Esophagus squamous epithelium (tissue), 4 donors: ENCODE results near the gene KAZN.

Experiments used
- CTCF ChIP-seq, 6 experiments: fragments of 450-650 bp in 4 of 6; fragments of 200-600 bp in 2 of 6; sonication (generic) in 2 of 6; IDR thresholded peaks; one replicate each; pipeline ENCODE4 v1.5.1; 2016 to 2019; ENCODE audit warnings: antibody characterized with exemption in 6 of 6, mild to moderate bottlenecking in 4 of 6, moderate library complexity in 4 of 6
- POLR2A ChIP-seq, 4 donors: fragments of 450-650 bp; IDR thresholded peaks; one replicate each; pipeline ENCODE4 v1.6.1; 2017; ENCODE audit warnings: antibody characterized with exemption in 4 of 4, mild to moderate bottlenecking in 4 of 4, moderate library complexity in 3 of 4

GRCh38 chr1:15075817-15076216 lies 477.3 kb downstream of the KAZN start:
- no peak for TF ChIP-seq CTCF (IDR thresholded peaks at IDR 0.05)
- no peak for TF ChIP-seq POLR2A (IDR thresholded peaks at IDR 0.05)
